HT1080 (cell line): ENCODE data around the gene CABCOCO1. TPM values are rescaled to one million over a fixed set of nuclear protein-coding genes. Genes with fewer than 3 reads are reported as not detected.

ENCODE experiments used
- DNase-seq: peaks from one replicate; pipeline ENCODE4 v3.0.0-alpha.2; 2015; ENCODE audit warnings: low read depth
- total RNA-seq: library from RNA; depleted of rRNA; stranded (reverse); fragments of >200 nt; shearing (Covaris generic); gene quantifications from 2 replicates; pipeline ENCODE4 v1.2.3, GENCODE V29; 2014

Gene CABCOCO1
- total RNA-seq, 1 experiment from 2014 or later, result not detected

- no peak for DNase-seq
Measured at GRCh38 chr10:61784354-61785133, 121.8 kb downstream of the CABCOCO1 start.

- DNase-seq, result no peak
Measured at GRCh38 chr10:61785473-61786105, 122.9 kb downstream of the CABCOCO1 start.

GRCh38 chr10:61786728-61787127 is 124.0 kb downstream of the CABCOCO1 start:
- DNase-seq, result peak; percentile 72

- DNase-seq, result no peak
Measured at GRCh38 chr10:61787170-61787569, 124.4 kb downstream of the CABCOCO1 start.

GRCh38 chr10:61789031-61789430 is 126.3 kb downstream of the CABCOCO1 start:
- DNase-seq, result no peak

DNA sequence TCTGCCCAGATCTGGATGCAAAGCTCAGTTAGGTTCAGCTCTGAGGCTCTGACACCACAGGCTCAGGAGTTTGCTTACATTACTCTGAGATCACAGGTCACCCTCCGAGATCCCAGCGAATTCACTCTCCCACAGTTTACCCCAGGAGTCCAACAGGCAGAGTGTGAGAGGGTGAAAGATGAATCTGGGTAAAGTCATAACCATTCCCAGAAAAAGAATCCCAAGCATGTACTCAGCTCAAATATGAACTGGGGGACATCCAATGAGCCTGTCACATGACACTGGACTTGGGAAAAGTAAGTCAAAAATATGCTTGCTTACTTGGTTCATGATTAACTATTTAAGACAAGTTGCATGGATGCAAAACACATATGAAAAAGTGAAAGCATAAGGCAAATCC is 128.5 kb downstream of the CABCOCO1 start:
- DNase-seq, result no peak

DNA sequence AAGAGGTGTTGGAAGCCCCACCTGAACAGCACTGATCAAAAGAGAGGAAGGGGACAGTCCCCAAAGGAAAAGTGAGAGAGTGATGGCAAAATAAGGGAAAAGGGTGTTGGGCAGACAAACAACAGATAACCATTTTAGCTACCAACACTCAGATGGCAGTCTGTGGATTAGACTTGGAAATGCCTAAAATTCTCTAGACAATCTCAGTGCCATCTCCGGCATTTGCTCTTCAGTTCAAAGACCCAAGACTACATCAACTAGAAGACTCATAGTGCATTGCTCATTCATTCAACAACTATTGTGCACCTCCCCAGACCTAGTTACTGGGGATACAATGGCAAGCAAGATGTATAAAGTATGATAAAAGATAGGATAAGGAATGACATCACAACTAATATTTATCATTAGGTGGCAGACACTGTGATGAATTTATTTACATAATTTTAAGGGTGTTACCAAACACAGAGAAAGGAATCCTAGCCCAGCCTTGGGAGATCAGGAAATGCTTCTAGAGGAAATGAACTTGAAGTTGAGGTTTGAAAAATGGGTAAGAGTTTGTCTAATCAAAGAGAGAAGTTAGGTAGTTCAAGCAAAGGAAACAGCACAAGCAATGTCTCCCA is 129.5 kb downstream of the CABCOCO1 start:
- DNase-seq, result no peak

DNA sequence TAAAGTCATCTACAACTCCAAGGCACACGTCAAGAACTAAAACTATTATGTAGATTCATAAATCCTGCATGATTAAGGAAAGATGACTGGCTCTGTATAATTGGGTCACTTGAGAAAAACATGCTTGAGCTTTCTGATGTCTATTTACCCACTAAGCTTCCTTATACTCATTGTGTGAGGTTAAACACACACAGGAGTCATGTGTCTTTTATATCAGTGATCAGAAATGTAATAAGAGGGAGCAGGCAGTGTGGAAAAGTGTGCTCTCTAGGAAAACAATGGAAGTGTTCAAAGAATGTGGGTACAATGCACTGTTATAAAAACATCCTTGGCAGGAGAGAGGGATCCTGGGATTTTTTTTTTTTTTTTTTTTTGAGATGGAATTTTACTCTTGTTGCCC is 130.2 kb downstream of the CABCOCO1 start:
- no peak for DNase-seq

- DNase-seq, result peak; percentile 34
Measured at GRCh38 chr10:61793760-61794703, 131.3 kb downstream of the CABCOCO1 start.

- no peak for DNase-seq
Measured at GRCh38 chr10:61795147-61795546, 132.4 kb downstream of the CABCOCO1 start.

DNA sequence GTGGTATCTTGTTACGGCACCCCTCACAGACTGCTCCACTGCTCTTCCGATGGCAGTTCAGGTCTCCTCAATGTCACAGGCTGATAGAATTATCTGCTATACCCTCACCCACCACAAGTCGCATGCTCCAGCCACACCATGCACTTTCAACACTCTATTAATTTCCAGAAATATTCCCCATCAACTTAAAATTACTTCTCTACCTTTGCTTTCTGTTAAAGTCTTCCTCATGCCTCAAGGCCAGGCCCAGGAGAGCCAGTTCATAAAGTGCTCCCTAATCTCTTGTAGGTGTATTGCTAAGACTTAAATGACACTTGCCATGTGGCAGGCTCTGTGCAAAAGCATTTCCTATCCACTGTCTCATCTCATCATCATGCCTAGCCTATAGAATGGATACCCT is 132.8 kb downstream of the CABCOCO1 start:
- DNase-seq, result no peak

DNA sequence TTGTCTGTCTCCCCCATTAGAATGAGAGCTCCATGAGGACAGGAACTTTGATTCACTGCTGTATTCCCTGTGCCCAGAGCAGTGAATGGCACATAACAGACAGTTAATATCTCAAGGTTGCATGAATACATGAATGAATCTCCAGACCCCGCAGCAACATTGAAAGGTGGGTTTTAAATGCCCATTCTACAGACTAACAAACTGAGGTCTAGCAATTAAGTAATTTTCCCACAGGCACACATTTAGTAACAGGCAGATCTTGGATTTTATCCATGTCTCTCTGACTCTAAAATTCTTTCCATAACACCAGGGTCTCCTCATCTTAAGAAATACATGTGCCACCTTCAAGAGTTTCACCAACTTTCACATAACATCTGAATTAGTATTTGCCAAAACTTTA is 134.1 kb downstream of the CABCOCO1 start:
- no peak for DNase-seq

GRCh38 chr10:61797304-61798153 is 134.8 kb downstream of the CABCOCO1 start:
- no peak for DNase-seq

GRCh38 chr10:61798713-61799112 is 136.0 kb downstream of the CABCOCO1 start:
- no peak for DNase-seq

GRCh38 chr10:61801484-61801883 is 138.8 kb downstream of the CABCOCO1 start:
- DNase-seq, result no peak

GRCh38 chr10:61803269-61803668 is 140.5 kb downstream of the CABCOCO1 start:
- no peak for DNase-seq

- DNase-seq, result peak; percentile 31
Measured at GRCh38 chr10:61804414-61804813, 141.7 kb downstream of the CABCOCO1 start.

GRCh38 chr10:61805091-61805490 is 142.4 kb downstream of the CABCOCO1 start:
- no peak for DNase-seq

GRCh38 chr10:61810263-61810662 is 147.5 kb downstream of the CABCOCO1 start:
- no peak for DNase-seq

DNA sequence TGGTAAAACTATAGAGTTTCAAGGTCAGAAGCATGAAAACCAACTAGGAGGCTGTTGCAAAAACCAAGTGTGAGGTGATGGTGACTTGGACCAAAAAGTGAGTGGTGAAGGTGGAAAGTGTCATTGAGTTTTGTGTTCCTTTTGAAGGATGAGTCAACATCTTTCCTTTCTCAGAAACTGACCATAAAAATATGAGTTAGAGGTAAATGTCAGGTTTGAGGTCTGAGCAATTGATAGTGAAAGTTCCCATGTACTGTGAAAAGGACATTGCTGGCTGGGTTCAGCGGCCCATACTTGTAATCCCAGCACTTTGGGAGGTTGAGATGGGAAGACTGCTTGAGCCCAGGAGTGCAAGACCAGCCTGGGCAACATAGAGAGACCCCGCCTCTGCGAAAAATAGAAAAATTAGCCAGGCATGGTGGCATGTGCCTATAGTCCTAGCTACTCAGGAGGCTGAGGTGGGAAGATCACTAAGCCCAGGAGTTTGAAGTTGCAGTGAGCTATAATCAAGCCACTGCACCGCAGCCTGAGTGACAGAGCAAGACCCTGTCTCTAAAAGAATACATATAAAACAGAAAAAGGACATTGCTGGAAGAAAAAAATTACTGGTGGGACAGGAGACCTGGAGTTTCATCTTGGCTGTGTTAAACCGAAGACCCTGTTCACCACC is 149.5 kb downstream of the CABCOCO1 start:
- no peak for DNase-seq
